Keratinocyte (primary cell): ENCODE data around the gene TMEM37.

Experiments used
- CTCF ChIP-seq, 3 experiments: IDR thresholded peaks in 1 of 3; conservative IDR thresholded peaks in 1 of 3; optimal IDR thresholded peaks in 1 of 3; 2 replicates in 2 of 3; 3 replicates in 1 of 3; pipeline versions ENCODE3 to v1.5.1; 2011; ENCODE audit warnings: low read length in 3 of 3, mild to moderate bottlenecking in 3 of 3, moderate library complexity in 2 of 3, control low read depth in 1 of 3, inconsistent platforms in 1 of 3; ENCODE audit not compliant: insufficient read depth in 2 of 3; ENCODE audit errors: extremely low read depth in 1 of 3
- EZH2 ChIP-seq: IDR thresholded peaks from one replicate; pipeline ENCODE4 v1.6.1; 2012; ENCODE audit warnings: inconsistent platforms, mild to moderate bottlenecking, low read length, moderate library complexity

GRCh38 chr2:119469661-119470297 lies 38.1 kb downstream of the TMEM37 start:
- TF ChIP-seq CTCF (optimal IDR thresholded peaks at IDR 0.05 in 1 of 3, IDR thresholded peaks at IDR 0.05 in 1 of 3, conservative IDR thresholded peaks at IDR 0.05 in 1 of 3; ENCODE audit: extremely low read depth in 1 of 3, insufficient read depth in 2 of 3, low read length in 3 of 3) = no peak
- TF ChIP-seq EZH2 = no peak
